ENCODE results near the gene MOK.

DNA sequence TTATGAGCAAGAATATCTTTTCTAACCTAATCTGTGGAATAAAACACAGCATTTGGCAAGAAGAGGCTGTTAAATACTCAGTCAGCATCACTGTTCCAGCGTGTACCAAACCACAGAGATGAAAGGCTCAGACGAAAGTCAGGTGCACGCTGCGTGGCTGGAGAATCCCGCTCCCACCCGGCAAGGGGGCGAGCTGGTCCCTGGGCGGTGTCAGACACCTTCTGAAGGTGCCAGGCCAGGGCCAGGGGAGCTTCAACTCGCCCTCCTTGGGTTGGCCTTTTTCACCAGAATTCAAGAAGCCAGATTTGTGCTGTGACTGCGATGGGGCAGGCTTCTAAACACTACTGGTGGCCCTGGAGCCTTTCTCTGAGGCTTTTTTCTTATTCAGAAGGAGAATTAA lies 92.1 kb downstream of the MOK start:
- TF ChIP-seq CREB1 (CRISPR knock-in tag; IDR thresholded peaks at IDR 0.05) (no peak), SP1 (CRISPR knock-in tag; conservative IDR thresholded peaks at IDR 0.05) (no peak)
- TF ChIP-seq, protein P1, sequence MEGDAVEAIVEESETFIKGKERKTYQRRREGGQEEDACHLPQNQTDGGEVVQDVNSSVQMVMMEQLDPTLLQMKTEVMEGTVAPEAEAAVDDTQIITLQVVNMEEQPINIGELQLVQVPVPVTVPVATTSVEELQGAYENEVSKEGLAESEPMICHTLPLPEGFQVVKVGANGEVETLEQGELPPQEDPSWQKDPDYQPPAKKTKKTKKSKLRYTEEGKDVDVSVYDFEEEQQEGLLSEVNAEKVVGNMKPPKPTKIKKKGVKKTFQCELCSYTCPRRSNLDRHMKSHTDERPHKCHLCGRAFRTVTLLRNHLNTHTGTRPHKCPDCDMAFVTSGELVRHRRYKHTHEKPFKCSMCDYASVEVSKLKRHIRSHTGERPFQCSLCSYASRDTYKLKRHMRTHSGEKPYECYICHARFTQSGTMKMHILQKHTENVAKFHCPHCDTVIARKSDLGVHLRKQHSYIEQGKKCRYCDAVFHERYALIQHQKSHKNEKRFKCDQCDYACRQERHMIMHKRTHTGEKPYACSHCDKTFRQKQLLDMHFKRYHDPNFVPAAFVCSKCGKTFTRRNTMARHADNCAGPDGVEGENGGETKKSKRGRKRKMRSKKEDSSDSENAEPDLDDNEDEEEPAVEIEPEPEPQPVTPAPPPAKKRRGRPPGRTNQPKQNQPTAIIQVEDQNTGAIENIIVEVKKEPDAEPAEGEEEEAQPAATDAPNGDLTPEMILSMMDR (IDR thresholded peaks at IDR 0.05), result no peak

All from WTC11 (cell line).